SK-N-SH (cell line): ENCODE measurements around the gene ATP2B2.

Experiments
- CHD2 ChIP-seq: fragments of 150-350 bp; IDR thresholded peaks from 2 replicates; pipeline ENCODE4 v1.6.1; 2018; ENCODE audit warnings: low read length; ENCODE audit not compliant: partially characterized antibody
- ELF1 ChIP-seq: IDR thresholded peaks from 2 replicates; pipeline ENCODE4 v1.4.0; 2012
- EP300 ChIP-seq, 2 experiments: IDR thresholded peaks; 2 replicates each; pipeline versions ENCODE4 v1.4.0 to v1.6.1; 2012; ENCODE audit warnings: borderline replicate concordance in 1 of 2, low read depth in 1 of 2, low read length in 1 of 2
- MEF2A ChIP-seq: IDR thresholded peaks from 2 replicates; pipeline ENCODE4 v1.4.0; 2012; ENCODE audit warnings: low read depth, borderline replicate concordance
- MXI1 ChIP-seq: IDR thresholded peaks from 2 replicates; pipeline ENCODE4 v1.6.1; 2012; ENCODE audit warnings: mild to moderate bottlenecking, low read depth, low read length, improper control_type of control experiment
- POLR2AphosphoS5 ChIP-seq: IDR thresholded peaks from 2 replicates; pipeline ENCODE4 v1.6.1; 2012; ENCODE audit warnings: low read depth, low read length
- RXRA ChIP-seq: IDR thresholded peaks from 2 replicates; pipeline ENCODE4 v1.4.0; 2012; ENCODE audit warnings: low read depth, mild to moderate bottlenecking, borderline replicate concordance
- TAF1 ChIP-seq: IDR thresholded peaks from 2 replicates; pipeline ENCODE4 v1.6.1; 2012; ENCODE audit warnings: low read depth, mild to moderate bottlenecking, low read length, moderate library complexity, borderline replicate concordance
- USF1 ChIP-seq: IDR thresholded peaks from 2 replicates; pipeline ENCODE4 v1.4.0; 2012; ENCODE audit warnings: low read depth, borderline replicate concordance
- TF ChIP-seq, protein P1 (sequence below): IDR thresholded peaks from 2 replicates; pipeline ENCODE4; 2012
- TF ChIP-seq, protein P2 (sequence below): IDR thresholded peaks from 2 replicates; pipeline ENCODE4 v1.6.1; 2012; ENCODE audit warnings: mild to moderate bottlenecking, low read depth, low read length, moderate library complexity
- TF ChIP-seq, protein P3 (sequence below): fragments of 200-600 bp; sonication (generic); IDR thresholded peaks from 2 replicates; pipeline ENCODE4 v1.6.1; 2017; ENCODE audit warnings: antibody characterized with exemption, mild to moderate bottlenecking, moderate library complexity
- TF ChIP-seq, protein P4 (sequence below): IDR thresholded peaks from 2 replicates; pipeline ENCODE4 v1.4.0; 2012; ENCODE audit warnings: low read depth

GRCh38 chr3:10480871-10481378 is 24.5 kb downstream of the ATP2B2 start:
- TF ChIP-seq, protein P1, sequence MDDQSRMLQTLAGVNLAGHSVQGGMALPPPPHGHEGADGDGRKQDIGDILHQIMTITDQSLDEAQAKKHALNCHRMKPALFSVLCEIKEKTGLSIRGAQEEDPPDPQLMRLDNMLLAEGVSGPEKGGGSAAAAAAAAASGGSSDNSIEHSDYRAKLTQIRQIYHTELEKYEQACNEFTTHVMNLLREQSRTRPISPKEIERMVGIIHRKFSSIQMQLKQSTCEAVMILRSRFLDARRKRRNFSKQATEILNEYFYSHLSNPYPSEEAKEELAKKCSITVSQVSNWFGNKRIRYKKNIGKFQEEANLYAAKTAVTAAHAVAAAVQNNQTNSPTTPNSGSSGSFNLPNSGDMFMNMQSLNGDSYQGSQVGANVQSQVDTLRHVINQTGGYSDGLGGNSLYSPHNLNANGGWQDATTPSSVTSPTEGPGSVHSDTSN = no peak
- TF ChIP-seq MEF2A (no peak), ELF1 (no peak), USF1 (no peak), MXI1 (no peak), RXRA (no peak), CHD2 (no peak), TAF1 (no peak), POLR2AphosphoS5 (no peak), EP300 (IDR thresholded peaks at IDR 0.05; ENCODE audit: borderline replicate concordance in 1 of 2, low read depth in 1 of 2, low read length in 1 of 2) (no peak)
- TF ChIP-seq, protein P2, sequence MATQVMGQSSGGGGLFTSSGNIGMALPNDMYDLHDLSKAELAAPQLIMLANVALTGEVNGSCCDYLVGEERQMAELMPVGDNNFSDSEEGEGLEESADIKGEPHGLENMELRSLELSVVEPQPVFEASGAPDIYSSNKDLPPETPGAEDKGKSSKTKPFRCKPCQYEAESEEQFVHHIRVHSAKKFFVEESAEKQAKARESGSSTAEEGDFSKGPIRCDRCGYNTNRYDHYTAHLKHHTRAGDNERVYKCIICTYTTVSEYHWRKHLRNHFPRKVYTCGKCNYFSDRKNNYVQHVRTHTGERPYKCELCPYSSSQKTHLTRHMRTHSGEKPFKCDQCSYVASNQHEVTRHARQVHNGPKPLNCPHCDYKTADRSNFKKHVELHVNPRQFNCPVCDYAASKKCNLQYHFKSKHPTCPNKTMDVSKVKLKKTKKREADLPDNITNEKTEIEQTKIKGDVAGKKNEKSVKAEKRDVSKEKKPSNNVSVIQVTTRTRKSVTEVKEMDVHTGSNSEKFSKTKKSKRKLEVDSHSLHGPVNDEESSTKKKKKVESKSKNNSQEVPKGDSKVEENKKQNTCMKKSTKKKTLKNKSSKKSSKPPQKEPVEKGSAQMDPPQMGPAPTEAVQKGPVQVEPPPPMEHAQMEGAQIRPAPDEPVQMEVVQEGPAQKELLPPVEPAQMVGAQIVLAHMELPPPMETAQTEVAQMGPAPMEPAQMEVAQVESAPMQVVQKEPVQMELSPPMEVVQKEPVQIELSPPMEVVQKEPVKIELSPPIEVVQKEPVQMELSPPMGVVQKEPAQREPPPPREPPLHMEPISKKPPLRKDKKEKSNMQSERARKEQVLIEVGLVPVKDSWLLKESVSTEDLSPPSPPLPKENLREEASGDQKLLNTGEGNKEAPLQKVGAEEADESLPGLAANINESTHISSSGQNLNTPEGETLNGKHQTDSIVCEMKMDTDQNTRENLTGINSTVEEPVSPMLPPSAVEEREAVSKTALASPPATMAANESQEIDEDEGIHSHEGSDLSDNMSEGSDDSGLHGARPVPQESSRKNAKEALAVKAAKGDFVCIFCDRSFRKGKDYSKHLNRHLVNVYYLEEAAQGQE = no peak
- TF ChIP-seq, protein P3, sequence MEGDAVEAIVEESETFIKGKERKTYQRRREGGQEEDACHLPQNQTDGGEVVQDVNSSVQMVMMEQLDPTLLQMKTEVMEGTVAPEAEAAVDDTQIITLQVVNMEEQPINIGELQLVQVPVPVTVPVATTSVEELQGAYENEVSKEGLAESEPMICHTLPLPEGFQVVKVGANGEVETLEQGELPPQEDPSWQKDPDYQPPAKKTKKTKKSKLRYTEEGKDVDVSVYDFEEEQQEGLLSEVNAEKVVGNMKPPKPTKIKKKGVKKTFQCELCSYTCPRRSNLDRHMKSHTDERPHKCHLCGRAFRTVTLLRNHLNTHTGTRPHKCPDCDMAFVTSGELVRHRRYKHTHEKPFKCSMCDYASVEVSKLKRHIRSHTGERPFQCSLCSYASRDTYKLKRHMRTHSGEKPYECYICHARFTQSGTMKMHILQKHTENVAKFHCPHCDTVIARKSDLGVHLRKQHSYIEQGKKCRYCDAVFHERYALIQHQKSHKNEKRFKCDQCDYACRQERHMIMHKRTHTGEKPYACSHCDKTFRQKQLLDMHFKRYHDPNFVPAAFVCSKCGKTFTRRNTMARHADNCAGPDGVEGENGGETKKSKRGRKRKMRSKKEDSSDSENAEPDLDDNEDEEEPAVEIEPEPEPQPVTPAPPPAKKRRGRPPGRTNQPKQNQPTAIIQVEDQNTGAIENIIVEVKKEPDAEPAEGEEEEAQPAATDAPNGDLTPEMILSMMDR = no peak
- TF ChIP-seq, protein P4, sequence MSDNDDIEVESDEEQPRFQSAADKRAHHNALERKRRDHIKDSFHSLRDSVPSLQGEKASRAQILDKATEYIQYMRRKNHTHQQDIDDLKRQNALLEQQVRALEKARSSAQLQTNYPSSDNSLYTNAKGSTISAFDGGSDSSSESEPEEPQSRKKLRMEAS = no peak
